ENCODE data around the gene FBXW12.

GRCh38 chr3:48371651-48372376 is at the start of gene FBXW12:
- TF ChIP-seq, protein P1, sequence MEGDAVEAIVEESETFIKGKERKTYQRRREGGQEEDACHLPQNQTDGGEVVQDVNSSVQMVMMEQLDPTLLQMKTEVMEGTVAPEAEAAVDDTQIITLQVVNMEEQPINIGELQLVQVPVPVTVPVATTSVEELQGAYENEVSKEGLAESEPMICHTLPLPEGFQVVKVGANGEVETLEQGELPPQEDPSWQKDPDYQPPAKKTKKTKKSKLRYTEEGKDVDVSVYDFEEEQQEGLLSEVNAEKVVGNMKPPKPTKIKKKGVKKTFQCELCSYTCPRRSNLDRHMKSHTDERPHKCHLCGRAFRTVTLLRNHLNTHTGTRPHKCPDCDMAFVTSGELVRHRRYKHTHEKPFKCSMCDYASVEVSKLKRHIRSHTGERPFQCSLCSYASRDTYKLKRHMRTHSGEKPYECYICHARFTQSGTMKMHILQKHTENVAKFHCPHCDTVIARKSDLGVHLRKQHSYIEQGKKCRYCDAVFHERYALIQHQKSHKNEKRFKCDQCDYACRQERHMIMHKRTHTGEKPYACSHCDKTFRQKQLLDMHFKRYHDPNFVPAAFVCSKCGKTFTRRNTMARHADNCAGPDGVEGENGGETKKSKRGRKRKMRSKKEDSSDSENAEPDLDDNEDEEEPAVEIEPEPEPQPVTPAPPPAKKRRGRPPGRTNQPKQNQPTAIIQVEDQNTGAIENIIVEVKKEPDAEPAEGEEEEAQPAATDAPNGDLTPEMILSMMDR (IDR thresholded peaks at IDR 0.05; ENCODE audit: poor library complexity), result no peak
- no peak for TF ChIP-seq EZH2phosphoT487 (IDR thresholded peaks at IDR 0.05; ENCODE audit: low read depth, severe bottlenecking, unreplicated experiment)
